HG02798 (cell line): ENCODE results near the gene TXNDC8.

ENCODE experiments used
- ATAC-seq: cut with Tn5 transposase; IDR thresholded peaks from one replicate; pipeline ENCODE4 v1.9.1; 2021; ENCODE audit warnings: mild to moderate bottlenecking; ENCODE audit not compliant: unreplicated experiment, poor library complexity

TXNDC8 gene

GRCh38 chr9:110284211-110284844 is 53.3 kb downstream of the TXNDC8 start:
- no peak for ATAC-seq

GRCh38 chr9:110283751-110284150 is 53.9 kb downstream of the TXNDC8 start:
- ATAC-seq, result peak; percentile 40

DNA sequence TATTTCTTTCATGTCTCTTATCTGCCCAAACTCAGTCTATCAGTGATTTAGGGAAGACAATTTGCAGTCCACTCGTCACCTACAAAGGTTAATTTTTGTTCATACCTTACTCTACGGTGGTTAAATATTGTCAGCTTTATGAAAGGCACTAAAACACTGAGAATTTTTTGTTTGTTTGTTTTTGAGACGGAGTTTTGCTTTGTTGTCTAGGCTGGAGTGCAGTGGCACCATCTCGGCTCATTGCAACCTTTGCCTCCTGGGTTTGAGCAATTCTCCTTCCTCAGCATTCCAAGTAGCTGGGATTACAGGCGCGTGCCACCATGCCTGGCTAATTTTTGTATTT is 55.0 kb downstream of the TXNDC8 start:
- ATAC-seq, result no peak

- ATAC-seq, result no peak
Measured at GRCh38 chr9:110282018-110282738, 55.5 kb downstream of the TXNDC8 start.

- ATAC-seq, result no peak
Measured at GRCh38 chr9:110278080-110278707, 59.5 kb downstream of the TXNDC8 start.

GRCh38 chr9:110276781-110277180 is 60.9 kb downstream of the TXNDC8 start:
- no peak for ATAC-seq

- no peak for ATAC-seq
Measured at GRCh38 chr9:110270211-110270995, 67.3 kb downstream of the TXNDC8 start.

DNA sequence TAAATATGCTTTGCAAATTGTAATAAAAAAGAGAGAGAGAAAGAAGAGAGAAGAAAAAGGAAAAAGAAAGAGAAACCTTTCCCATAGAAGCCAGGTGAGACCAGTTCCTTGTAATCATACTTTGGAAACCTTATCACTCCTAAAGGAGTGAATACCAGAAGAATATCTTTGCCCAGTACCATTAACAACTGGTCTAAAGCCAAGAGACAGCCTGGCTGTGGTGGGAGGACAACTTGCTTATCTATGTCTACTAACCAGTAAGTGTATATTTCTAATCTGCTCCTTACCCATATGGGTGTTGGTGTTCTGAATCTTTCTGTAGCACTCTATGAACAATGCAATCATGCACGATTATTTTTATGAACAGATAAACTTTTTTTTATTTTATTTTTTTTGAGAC is 70.9 kb downstream of the TXNDC8 start:
- no peak for ATAC-seq

DNA sequence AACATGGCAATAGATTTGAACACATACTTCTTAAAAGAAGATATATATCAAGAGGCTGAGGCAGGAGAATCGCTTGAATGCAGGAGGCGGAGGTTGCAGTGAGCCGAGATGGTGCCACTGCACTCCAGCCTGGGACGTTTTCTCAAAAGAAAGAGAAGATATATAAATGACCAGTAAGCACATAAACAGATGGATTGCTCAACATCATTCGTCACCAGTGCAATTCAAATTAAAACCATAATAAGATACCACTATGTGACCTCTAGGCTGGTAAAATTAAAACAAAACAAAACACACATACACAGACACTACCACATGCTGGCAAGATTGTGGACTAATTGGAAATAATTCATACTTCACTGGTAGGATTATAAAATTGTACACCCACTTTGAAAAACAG is 76.0 kb downstream of the TXNDC8 start:
- ATAC-seq, result no peak

DNA sequence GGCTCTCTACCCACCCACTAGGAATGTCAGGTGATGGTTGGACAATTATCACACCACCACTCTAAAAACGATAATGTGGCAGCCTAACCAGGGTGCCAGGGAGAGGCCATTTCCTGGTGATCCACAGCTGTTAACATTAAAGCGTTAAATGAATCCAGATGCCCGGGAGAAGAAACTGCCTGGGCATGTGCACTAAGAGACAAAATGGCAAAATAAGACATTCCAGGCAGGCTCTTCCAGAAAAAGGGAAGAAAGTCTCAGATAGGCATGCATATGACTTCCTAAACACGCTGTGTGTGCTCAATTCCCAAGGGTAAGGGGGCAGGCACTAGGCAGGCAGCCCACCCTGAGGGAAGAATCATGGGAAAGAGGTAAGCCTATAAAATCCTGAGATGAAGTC is 76.8 kb downstream of the TXNDC8 start:
- ATAC-seq, result no peak

- ATAC-seq, result no peak
Measured at GRCh38 chr9:110259566-110259965, 78.1 kb downstream of the TXNDC8 start.

- ATAC-seq, result no peak
Measured at GRCh38 chr9:110258690-110259091, 79.0 kb downstream of the TXNDC8 start.

DNA sequence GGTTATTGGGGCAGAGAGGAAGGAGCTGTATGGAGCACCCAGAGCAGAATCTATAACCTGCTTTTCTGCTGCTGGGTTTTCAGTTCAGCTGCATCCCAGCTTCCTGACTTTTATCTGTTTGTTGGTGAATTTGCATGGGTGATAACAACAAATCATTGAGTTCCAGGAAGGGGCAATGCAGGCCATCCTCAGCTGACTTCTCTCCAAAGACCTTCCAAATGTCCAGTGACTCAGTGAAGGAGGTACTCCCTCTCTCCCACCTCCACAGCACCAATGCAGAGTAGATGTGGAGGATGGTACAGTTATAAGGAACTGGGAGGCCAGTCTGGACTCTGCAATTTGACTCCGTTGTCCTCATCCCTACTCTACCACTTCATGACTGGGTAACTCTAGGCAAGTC is 79.7 kb downstream of the TXNDC8 start:
- ATAC-seq, result no peak

DNA sequence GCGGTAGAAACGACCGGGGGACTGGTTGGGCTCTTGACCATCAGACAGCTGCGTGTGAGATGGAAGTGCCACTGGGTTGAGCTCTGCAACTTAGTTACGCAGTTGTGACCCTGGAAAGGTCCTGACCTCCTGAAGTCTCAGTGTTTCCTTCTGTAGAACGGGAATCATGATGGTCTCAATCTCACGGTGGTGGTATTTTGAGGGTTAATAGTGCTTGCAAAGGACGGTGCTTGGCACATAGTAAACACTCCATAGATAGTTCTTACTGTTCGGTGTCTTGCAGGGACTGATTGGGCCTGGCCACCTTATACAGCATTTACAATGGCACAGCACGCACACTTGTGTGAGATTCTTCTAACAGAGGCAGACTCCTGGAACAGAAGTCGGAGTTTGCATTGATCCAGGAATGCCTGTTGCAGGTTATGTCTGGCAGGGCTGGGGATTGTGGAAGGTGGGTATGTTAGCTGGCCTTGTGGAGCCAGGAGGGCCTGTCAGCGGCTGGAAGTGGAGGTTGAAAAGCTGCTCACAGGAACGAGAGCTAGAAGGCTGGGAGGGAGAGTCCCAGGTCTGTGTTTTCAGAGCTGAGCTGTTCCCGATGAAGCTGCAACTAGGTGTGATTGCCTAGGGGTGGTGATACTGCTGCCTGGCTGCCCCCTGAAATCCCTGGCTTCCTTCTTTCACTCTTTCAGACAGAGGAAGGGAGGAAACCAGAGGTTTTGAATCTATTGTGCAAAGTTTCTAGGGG is 80.4 kb downstream of the TXNDC8 start:
- peak; percentile 1 for ATAC-seq

DNA sequence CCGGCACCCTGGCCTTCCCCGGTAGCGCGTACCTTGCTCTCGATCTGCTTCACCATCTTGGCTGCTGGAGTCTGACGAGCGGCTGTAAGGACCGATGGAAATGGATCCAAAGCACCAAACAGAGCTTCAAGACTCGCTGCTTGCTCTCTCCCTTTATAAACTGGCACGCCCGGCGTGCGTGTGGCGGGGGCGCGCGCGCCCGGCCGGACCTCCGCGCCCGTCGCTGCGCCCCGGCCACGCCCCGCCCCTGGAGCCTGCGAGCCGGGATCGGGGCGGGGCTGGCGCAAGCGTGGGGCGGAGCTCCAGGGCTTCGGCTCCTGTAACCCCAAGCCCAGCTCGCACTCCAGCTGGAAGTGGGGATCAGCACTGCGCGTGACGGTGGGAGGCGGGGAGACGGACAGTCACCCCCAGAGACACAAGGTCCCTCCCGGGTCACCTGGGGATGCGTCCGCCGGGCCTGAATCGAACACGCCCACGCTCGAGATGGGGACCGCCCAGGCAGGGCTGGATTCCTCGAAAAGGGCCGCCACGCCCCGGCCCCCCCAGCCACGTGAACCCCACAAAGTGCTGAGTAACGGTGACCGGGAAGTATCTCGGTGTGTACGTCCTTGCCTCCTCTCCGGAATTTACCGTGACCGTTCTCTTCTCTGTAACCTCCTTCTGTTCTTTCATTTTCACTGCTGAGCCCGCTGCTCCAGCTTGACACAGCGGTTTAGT is 81.1 kb downstream of the TXNDC8 start, which contains the start of gene TXN:
TXN (minus strand) TSS at position 128 of the 717 bp plus-strand sequence; CDS start at position 56, 72 bp downstream.
- peak; percentile 78 for ATAC-seq

DNA sequence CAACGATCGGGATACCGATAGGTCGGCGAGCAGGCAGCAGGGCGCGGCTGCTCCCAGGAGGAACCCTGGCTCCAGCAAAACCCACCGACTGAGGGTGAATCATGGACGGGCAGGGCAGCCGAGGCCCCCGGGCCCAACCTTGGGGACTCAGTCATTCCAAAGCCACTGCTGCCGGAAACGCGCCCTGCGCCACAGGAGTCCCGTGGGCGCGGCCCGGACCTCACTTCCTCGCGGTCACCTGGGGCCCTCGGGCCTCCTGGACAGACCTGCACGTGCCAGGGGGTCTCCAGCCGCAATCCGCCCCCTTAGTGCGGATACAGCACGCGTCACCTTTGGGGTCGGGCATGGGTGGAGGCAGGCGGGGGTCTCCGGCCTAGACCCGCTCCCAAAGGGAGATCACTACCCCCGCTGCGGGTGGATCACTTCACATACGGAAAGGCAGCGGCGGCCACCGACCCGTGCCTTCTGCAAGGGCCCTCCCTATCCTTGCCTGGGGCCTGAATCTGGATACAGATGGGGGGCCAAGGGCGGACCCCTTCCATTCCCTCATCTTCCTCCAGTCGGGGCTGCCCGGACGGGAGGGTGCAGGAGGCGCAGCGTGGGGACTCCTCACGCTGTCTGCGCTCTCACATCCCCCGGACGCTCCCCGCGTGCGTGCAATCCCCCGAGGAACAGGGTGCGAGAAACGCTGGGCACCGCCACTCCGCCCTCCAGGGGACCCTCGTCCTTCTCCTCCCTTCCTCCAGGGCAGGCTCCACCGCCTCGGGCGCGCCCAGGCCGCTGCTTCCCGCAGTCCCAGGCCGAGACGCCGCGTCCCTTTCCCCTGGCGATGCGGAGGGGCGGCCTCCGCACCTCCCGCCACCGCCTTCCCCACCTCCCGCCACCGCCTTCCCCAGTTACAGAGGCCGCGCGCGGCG is 81.9 kb downstream of the TXNDC8 start:
- peak; percentile 18 for ATAC-seq

DNA sequence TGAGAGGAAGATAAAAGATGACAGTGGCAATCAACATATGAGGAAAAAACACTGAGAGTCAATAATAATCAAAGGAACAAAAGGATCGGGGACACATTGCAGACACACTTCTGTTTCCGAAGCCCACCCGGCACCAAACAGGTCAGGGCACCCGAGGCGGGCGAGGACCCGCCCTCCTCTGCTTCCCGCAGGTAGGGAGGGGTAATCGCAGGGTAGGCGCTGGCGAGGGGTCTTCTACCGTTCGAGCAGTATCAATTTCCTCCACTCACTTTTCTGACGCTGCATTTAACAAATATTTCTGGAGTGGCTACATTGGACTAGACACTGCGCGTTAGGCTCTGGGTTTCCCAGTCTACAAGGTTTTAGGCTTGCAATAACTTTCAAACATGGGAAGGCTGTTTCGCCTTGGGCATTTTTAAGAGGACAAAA is 82.6 kb downstream of the TXNDC8 start:
- no peak for ATAC-seq

GRCh38 chr9:110254500-110254899 is 83.2 kb downstream of the TXNDC8 start:
- ATAC-seq, result no peak
